Measurements from ENCODE around the gene SHISA2.
"Not testable (repeated sequence)": the region's sequence is repeated elsewhere in the genome, so short reads cannot be mapped to it uniquely, and the experiment has no call there.

Gene SHISA2

DNA sequence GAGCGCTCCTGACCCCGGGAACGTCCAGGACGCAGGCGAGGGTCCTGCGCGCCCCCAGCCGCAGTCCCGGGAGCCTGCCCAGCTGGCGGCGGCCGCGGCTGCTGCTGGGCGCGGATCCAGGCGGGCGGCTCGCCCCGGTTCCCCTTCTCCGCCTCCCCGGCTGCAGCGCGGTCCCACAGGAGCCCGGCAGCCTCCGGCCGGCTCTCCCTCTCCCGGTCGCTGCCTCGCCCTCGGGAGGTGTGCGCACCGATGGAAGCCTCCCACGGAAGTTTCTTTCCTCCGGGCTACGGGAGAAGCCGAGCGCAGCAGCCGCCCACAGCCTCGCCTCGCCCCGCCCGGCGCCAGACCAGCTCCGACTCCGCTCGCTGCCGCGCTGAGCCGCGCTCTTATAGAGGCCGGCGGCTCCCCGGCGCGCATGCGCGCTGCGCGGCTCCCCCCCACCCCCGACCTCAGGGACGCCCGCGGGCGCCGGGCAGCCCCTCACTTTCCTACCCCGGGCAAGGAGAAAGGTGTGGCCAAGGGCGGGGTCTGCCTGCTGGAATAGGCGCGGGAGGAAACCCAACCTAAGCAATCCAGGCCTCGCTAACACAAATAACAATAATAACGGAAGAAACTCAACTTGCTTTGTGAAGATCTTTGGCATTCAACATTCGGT, at the start of gene SHISA2:
Gene SHISA2 (minus strand): TSS at position 360 of the 655 bp plus-strand sequence. CDS start 1,041 bp downstream, outside the sequence.
- peak; percentile 10 for DNase-seq

GRCh38 chr13:26095846-26096610, 44.2 kb upstream of the SHISA2 start:
- no peak for DNase-seq

GRCh38 chr13:26095338-26095737, 43.5 kb upstream of the SHISA2 start:
- DNase-seq, result no peak

DNA sequence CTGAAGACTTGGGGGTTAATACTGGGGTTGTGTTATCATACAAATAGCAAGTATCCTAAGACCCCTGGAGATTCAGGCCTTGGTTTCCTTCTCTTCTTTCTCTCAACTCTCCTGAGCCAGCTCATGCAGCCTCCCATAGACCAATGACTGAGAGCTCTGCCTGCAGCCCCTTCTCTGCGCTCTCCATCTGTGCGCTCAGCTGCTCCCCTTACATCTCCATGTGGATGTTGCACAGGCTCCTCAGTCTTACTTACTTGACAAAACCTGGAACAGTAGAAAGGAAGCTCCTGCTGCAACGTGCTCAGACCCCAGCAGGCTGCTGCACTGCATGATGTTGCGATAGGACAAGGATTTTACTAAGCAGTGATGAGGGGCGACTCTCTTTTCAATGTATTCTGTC, 25.0 kb upstream of the SHISA2 start:
- DNase-seq, result not testable (repeated sequence)

GRCh38 chr13:26075498-26075897, 23.7 kb upstream of the SHISA2 start:
- no peak for DNase-seq

GRCh38 chr13:26074706-26075105, 22.9 kb upstream of the SHISA2 start:
- DNase-seq, result no peak

DNA sequence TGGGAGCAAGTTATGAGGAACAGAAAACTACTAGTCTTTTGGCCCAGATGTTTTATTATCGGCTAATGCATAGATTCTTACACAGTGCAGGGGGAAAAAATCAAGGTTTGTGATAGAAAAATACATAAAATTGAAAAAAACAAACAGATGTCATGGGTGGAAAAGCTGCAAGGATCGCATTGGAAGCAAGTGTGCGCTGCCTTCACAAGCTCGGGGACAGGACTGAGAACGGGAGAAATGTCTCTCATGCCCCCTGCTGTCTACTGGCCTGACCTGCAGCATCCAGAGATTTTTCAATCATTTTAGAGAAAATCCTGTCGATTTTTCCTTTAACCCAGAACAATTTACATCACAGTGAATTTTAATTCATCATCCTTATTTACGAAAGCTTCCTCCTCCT, 20.5 kb upstream of the SHISA2 start:
- DNase-seq, result not testable (repeated sequence)

- no peak for DNase-seq
These were observed 19.9 kb upstream of the SHISA2 start for GRCh38 chr13:26071691-26072090.

DNA sequence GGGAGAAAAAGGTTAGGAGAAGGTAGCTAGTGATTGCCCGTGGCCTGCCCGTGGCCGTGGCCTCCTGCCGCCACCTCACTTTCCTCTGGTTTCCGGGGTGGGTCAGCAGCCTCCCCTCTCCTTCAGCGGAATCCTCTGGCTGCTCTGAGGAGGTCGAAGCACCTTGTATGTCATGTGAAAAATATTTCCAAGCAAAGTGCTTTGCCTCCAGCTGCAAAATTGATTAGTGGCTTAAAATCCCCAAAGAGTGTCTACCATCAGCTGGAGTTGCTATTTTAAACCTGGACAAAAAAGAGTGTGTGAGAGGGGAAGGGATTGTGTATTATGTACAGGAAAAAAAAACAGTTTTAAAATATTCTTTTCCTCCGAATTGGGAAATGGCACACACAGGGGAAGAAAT, 17.8 kb upstream of the SHISA2 start:
- not testable (repeated sequence) for DNase-seq

DNA sequence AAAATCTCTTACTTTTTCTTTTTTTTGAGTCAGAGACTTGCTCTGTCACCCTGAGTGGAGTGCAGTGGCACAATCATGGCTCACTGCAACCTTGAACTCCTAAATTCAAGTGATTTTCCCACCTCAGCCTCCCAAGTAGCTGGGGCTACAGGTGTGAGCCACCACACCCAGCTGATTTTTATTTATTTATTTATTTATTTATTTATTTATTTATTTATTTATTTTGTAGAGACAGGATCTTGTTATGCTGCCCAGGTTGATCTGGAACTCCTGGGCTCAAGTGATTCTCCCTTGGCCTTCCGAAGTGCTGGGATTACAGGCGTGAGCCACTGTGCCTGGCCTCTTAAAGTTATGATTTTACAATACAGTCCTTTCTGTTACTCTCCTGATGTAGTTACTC, 16.6 kb upstream of the SHISA2 start:
- not testable (repeated sequence) for DNase-seq

DNA sequence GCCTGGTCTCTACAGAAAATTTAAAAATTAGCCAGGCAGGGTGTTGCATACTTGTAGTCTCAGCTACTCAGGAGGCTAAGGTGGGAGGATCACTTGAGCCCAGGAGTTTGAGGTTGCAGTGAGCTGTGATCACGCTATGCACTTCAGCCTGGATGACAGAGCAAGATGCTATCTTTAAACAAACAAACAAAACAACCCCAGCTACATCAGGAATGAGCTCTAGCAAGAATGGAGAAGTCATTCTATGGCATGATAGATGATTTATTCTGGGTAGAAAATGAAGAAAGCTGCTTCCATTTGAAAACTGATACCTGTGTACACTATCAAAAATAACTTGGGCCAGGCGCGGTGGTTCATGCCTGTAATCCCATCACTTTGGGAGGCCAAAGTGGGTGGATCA, 15.8 kb upstream of the SHISA2 start:
- DNase-seq, result no peak

- DNase-seq, result not testable (repeated sequence)
These were observed 14.7 kb upstream of the SHISA2 start for GRCh38 chr13:26066492-26066891.

DNA sequence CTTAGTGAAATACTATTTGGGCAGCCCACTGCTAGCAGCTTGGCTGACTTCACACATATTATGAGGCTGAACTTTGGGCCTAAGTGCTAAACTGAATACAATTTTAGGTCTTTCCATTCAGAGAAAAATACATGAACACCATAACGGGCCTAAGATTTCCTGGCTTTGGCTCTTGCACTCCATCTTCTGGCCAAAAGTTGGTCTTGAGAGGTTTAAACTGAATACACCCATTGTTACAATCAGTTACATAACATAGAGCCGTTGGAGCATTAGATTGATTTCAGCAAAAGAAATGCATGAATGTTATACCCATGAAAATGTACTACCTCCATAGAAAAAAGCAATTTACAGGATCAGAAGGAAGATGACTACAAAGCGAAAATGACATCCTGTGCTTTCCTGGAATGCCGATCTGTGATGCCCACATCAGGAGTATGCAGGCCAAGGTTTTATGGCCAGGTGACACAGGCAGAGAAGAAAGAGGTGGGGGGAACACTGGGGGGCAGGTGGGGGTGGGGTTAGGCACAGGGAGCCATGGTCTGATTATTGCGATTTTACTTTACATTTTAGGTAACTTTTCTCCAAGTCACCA, 11.1 kb upstream of the SHISA2 start:
- DNase-seq, result peak; percentile 11

DNA sequence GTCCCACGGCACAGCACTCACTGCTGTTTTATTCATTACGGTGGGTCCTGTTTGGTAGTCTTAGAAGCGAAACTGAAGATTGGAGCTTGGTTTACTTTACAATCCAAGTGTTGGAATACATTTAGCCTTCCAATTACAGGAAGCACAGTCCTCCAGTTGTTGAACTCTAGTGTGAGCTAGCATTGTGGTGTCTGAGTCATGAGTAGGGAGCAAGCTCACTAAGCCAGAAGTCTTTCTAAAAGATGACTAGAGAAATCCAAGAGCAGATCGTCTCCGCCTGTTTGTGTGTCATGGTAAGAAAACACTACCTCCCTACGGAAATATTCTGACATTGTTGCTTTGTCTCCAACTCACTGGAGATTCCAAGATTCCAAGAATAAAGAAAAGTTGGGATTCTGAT, 10.1 kb upstream of the SHISA2 start:
- no peak for DNase-seq

- no peak for DNase-seq
These were observed 9.4 kb upstream of the SHISA2 start for GRCh38 chr13:26061256-26061655.

DNA sequence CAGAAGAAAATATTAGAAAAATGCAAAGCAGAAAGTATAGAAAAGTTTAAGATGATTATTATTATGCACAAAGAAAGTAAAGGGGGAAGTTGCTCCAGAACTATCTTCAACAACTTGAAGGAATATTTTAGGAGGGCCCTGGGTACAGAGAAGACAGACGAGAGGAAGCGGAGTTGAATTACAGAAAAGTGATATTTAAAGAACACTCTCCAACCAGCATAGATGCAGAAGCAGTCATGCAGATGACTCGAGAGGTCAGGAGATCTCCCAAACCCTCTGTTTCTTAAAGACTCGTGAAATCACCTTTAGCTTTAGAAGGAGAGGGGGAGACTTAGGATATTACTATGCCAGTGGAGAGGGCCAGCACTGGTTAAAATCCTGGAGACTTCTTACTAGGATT, 8.5 kb upstream of the SHISA2 start:
- DNase-seq, result no peak

GRCh38 chr13:26058704-26059103, 6.9 kb upstream of the SHISA2 start:
- DNase-seq, result no peak

DNA sequence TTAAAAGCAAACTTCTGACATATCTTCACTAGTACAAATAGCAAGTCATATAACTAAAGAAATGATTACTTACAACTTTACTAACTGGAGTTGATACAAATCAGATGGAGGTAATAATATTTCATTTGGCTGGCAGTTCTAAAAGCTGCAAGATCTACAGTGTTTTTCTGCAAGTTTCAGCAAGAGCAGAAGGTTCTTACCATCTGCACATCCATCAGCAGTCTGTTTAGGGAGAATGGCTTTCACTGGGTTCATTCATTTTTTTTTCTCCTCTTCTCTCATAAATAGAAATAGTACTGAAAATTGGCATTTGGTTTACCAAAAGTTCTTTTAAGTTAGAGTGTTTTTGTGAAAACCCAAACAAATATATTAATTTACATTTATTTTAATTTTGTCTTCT, 3.1 kb upstream of the SHISA2 start:
- DNase-seq, result no peak

- DNase-seq, result no peak
These were observed 1.7 kb upstream of the SHISA2 start for GRCh38 chr13:26053418-26053980.

DNA sequence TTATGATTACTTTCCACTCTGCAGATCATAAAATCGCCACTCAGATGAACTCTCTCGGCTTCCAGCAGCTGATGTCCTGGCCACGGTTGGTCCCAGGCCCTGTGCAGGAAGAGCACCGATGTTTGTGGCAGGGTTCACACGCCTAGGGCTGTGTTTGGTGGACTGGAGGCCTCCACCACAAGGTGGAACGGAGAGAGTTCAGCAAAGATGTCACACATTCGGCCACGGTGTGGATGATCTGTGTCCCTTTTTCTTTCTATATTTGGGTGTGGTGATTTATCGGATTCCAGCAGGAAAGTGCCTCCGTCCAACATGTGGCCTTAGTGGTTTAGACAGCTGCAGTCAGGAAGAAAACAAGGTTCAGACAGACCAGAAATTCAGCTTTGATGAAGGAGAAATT, 521 bp upstream of the SHISA2 start:
- no peak for DNase-seq

GRCh38 chr13:26051231-26051656, 572 bp downstream of the SHISA2 start:
- DNase-seq, result no peak

DNA sequence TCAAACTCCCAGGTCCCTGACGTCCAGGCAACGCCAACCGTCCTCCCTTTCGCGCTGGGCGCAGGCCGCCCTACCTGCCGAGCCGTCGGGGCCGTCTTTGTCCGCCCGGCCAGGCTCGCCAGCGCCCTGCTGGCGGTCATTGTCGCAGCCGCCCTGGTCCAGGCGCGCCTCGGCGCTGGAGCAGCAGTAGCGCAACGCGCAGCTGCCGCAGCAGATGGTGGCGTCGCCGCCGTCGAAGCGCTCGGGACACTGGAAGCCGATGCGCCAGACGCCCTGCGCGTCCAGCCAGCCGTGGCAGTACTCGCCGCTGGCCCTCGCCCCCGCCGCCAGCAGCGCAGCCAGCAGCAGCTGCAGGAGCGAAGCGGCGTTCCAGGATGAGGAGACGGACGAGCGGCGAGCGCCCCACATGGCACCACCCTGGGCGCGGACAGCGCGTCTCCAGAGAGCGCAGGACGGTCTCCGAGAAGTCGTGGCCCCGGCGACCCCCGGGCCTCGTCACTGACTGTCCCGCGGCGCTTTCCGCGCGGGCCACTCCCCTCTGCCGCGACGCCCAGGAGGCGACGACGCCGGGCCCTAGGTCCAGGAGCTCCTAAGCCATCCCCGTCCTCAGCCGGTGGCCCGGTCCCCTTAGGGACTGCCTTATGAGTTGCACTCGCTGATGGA, 1.1 kb downstream of the SHISA2 start:
- no peak for DNase-seq

GRCh38 chr13:26048741-26049140, 3.1 kb downstream of the SHISA2 start:
- DNase-seq, result no peak
